Placental epithelial cell (primary cell): ENCODE results near the gene ABHD16A. TPM values are rescaled to one million over a fixed set of nuclear protein-coding genes. Genes with fewer than 3 reads are reported as not detected.

Source experiments
- small RNA-seq: library from RNA; depleted of rRNA; stranded (forward); fragments of <200 nt; gene quantifications from one replicate; pipeline ENCODE3, GENCODE V24; 2012
- total RNA-seq: library from RNA; depleted of rRNA; stranded (reverse); fragments of >200 nt; gene quantifications from 2 replicates; pipeline ENCODE4 v1.2.3, GENCODE V29; 2012

Gene ABHD16A
- total RNA-seq, 1 donor = 42.8 TPM

DNA sequence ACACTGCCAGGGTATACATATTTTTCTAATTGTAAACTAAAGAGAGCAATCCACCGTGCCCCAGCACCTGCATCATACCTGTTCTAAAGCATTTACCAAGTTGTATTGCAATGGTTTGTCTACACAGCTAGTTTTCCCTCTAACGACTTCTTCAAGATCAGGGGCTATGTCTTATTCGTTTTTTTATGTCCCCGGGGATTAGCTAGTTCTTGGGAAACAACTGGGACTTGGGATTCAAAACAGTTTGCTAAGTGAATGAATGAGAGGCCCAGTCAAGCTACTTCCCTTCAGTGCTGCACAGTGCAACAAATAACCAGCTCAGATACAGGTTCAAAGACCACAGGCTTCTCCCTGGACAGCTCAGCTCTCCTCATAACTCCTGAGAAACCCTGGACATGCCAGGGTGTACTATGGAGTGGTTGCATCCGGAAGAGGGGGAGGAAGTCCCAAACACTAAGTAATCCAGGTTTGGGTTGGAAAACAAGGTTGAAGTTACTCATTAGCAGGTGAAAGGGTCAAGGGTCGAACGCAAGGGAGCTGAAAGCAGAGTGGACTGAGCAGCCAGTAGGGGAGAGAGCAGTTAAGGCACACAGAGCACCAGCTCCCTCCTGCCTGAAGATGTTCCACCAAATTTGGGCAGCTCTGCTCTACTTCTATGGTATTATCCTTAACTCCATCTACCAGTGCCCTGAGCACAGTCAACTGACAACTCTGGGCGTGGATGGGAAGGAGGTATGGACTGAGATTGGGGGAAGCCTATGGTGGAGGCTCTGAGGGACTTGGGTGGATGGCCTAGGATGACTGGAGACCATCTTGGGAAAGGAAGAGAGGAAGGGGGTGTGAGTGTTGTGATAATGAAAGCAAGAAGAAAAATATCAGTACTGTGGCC lies 47.5 kb downstream of the ABHD16A start, which contains the start of gene APOM:
Gene APOM, plus strand, starts transcription at position 546 of the 889 bp plus-strand sequence. Its CDS starts 73 bp downstream, at position 619.

Small RNAs within 50 kb of the gene (small RNA-seq; reads per million reads assigned to genes)
- gene LY6G6D (not detected), gene MIR4646 (0.14 reads per million), gene RF00019 (not detected)

Other genes with a start within 250 kb of the ABHD16A start
- 1.1 TPM in 1 of 2 replicates, not detected in the other for gene MICB, start 205.2 kb downstream of the ABHD16A start, total RNA-seq
- gene MCCD1, start 174.4 kb downstream of the ABHD16A start, total RNA-seq = not detected in 2 replicates
- 338 and 413 TPM in 2 replicates for gene DDX39B, start 161.3 kb downstream of the ABHD16A start, total RNA-seq
- gene ATP6V1G2, start 156.7 kb downstream of the ABHD16A start, total RNA-seq = 0.43 and 1.2 TPM in 2 replicates
- 37.8 and 46.3 TPM in 2 replicates for gene NFKBIL1, start 155.7 kb downstream of the ABHD16A start, total RNA-seq
- gene LTA, start 131.0 kb downstream of the ABHD16A start, total RNA-seq = not detected in 2 replicates
- gene TNF, start 127.8 kb downstream of the ABHD16A start, total RNA-seq = 1.2 and 1.5 TPM in 2 replicates
- gene LTB, start 120.9 kb downstream of the ABHD16A start, total RNA-seq = not detected in 2 replicates
- not detected in 2 replicates for gene LST1, start 117.0 kb downstream of the ABHD16A start, total RNA-seq
- gene NCR3, start 110.3 kb downstream of the ABHD16A start, total RNA-seq = not detected in 2 replicates
- gene AIF1, start 88.1 kb downstream of the ABHD16A start, total RNA-seq = not detected in 2 replicates
- gene PRRC2A, start 82.6 kb downstream of the ABHD16A start, total RNA-seq = 56.5 and 78.9 TPM in 2 replicates
- 161 and 237 TPM in 2 replicates for gene BAG6, start 50.7 kb downstream of the ABHD16A start, total RNA-seq
- 0.79 and 0.98 TPM in 2 replicates for gene APOM, start 47.4 kb downstream of the ABHD16A start, total RNA-seq
- gene C6orf47, start 42.5 kb downstream of the ABHD16A start, total RNA-seq = 25.3 and 25.9 TPM in 2 replicates
- gene GPANK1, start 38.3 kb downstream of the ABHD16A start, total RNA-seq = 18.0 and 27.1 TPM in 2 replicates
- 185 and 211 TPM in 2 replicates for gene CSNK2B, start 37.2 kb downstream of the ABHD16A start, total RNA-seq
- 4.9 and 5.9 TPM in 2 replicates for gene LY6G5B, start 33.3 kb downstream of the ABHD16A start, total RNA-seq
- not detected in 2 replicates for gene LY6G5C, start 22.3 kb downstream of the ABHD16A start, total RNA-seq
- not detected in 2 replicates for gene LY6G6F, start 3.5 kb upstream of the ABHD16A start, total RNA-seq
- not detected in 2 replicates for gene LY6G6D, start 12.0 kb upstream of the ABHD16A start, total RNA-seq
- 0.39 and 3.5 TPM in 2 replicates for gene LY6G6C, start 18.4 kb upstream of the ABHD16A start, total RNA-seq
- gene MPIG6B, start 20.0 kb upstream of the ABHD16A start, total RNA-seq = 0.39 and 0.54 TPM in 2 replicates
- gene DDAH2, start 26.0 kb upstream of the ABHD16A start, total RNA-seq = 120 and 147 TPM in 2 replicates
- 568 and 799 TPM in 2 replicates for gene CLIC1, start 33.2 kb upstream of the ABHD16A start, total RNA-seq
- gene MSH5, start 36.7 kb upstream of the ABHD16A start, total RNA-seq = 7.9 and 8.6 TPM in 2 replicates
- 0.79 TPM in 1 of 2 replicates, not detected in the other for gene SAPCD1, start 59.3 kb upstream of the ABHD16A start, total RNA-seq
- gene VWA7, start 74.0 kb upstream of the ABHD16A start, total RNA-seq = 3.8 and 4.7 TPM in 2 replicates
- 30.2 and 90.0 TPM in 2 replicates for gene VARS1, start 92.4 kb upstream of the ABHD16A start, total RNA-seq
- 20.4 and 36.8 TPM in 2 replicates for gene LSM2, start 103.6 kb upstream of the ABHD16A start, total RNA-seq
- 0.11 and 1.6 TPM in 2 replicates for gene HSPA1L, start 112.0 kb upstream of the ABHD16A start, total RNA-seq
- gene HSPA1A, start 112.2 kb upstream of the ABHD16A start, total RNA-seq = 65.7 and 80.9 TPM in 2 replicates
- 46.0 and 136 TPM in 2 replicates for gene HSPA1B, start 124.4 kb upstream of the ABHD16A start, total RNA-seq
- gene NEU1, start 159.5 kb upstream of the ABHD16A start, total RNA-seq = 53.0 and 62.0 TPM in 2 replicates
- gene SLC44A4, start 175.7 kb upstream of the ABHD16A start, total RNA-seq = 0.11 TPM in 1 of 2 replicates, not detected in the other
- gene EHMT2, start 194.4 kb upstream of the ABHD16A start, total RNA-seq = 47.1 and 61.5 TPM in 2 replicates
- gene ZBTB12, start 198.8 kb upstream of the ABHD16A start, total RNA-seq = 2.9 and 4.7 TPM in 2 replicates
- 0.22 and 1.6 TPM in 2 replicates for gene C2, start 224.4 kb upstream of the ABHD16A start, total RNA-seq
- gene CFB, start 242.8 kb upstream of the ABHD16A start, total RNA-seq = 0.39 TPM in 1 of 2 replicates, not detected in the other